ENCODE results near the gene ATXN7L2. TPM values are rescaled to one million over a fixed set of nuclear protein-coding genes. Genes with fewer than 3 reads are reported as not detected.

The ATXN7L2 gene
- total RNA-seq, 1 donor from 2014 or later: 5.9 TPM

- Histone ChIP-seq H3K27ac (no peak overlapping the region), H3K4me1 (peaks cover 3 to 17% of the 10 kb centered on the region in 2 donors), H3K36me3 (no peaks in the 10 kb centered on the region), H3K4me3 (no peak overlapping the region), H3K27me3 (no peaks in the 10 kb centered on the region), H3K9me3 (no peaks in the 10 kb centered on the region)
- intact Hi-C loops (cut with DNase I): no loop called here
- no peak for TF ChIP-seq CTCF (IDR thresholded peaks at IDR 0.05)
- no peak for DNase-seq (ENCODE audit: low spot score in 2 of 2)
Measured at GRCh38 chr1:109488696-109489095, 5.0 kb downstream of the ATXN7L2 start.

- H3K4me3 ChIP-seq: no peak overlapping the region
- no peak overlapping the region for H3K27ac ChIP-seq
- DNase-seq (ENCODE audit: low spot score in 2 of 2): peak in 1 of 2 donors; percentile 80
- H3K9me3 ChIP-seq: no peaks in the 10 kb centered on the region
- intact Hi-C loops (cut with DNase I): no loop called here
- H3K27me3 ChIP-seq: no peaks in the 10 kb centered on the region
- peaks cover 7 to 15% of the 10 kb centered on the region in 2 donors for H3K4me1 ChIP-seq
- no peaks in the 10 kb centered on the region for H3K36me3 ChIP-seq
- TF ChIP-seq CTCF (IDR thresholded peaks at IDR 0.05): peak; percentile 68 to 82 (median 80)
Measured at GRCh38 chr1:109490029-109490933, 6.6 kb downstream of the ATXN7L2 start.

GRCh38 chr1:109490934-109491302 lies 7.2 kb downstream of the ATXN7L2 start:
- intact Hi-C loops (cut with DNase I): no loop called here

GRCh38 chr1:109491372-109491771 lies 7.7 kb downstream of the ATXN7L2 start:
- H3K27me3 ChIP-seq: no peaks in the 10 kb centered on the region
- no peaks in the 10 kb centered on the region for H3K9me3 ChIP-seq
- intact Hi-C loops (cut with DNase I): no loop called here
- TF ChIP-seq CTCF (IDR thresholded peaks at IDR 0.05): no peak
- no peak overlapping the region for H3K27ac ChIP-seq
- peak in 1 of 2 donors; percentile 59 for DNase-seq (ENCODE audit: low spot score in 2 of 2)
- H3K4me3 ChIP-seq: no peak overlapping the region
- H3K36me3 ChIP-seq: peaks cover 6 to 7% of the 10 kb centered on the region in 2 donors
- peaks cover 7 to 15% of the 10 kb centered on the region in 2 donors for H3K4me1 ChIP-seq

More at GRCh38 chr1:109490934-109491302, 7.2 kb downstream of the ATXN7L2 start:
- DNase-seq (ENCODE audit: low spot score in 2 of 2): peak in 1 of 2 donors; percentile 65
- H3K4me3 ChIP-seq: no peak overlapping the region
- no peak overlapping the region for H3K27ac ChIP-seq
- peaks cover 3% of the 10 kb centered on the region in 2 donors for H3K36me3 ChIP-seq
- no peaks in the 10 kb centered on the region for H3K9me3 ChIP-seq
- H3K4me1 ChIP-seq: peaks cover 7 to 15% of the 10 kb centered on the region in 2 donors
- no peaks in the 10 kb centered on the region for H3K27me3 ChIP-seq
- peak in 1 of 3 experiments; percentile 2 for TF ChIP-seq CTCF (IDR thresholded peaks at IDR 0.05)

- Histone ChIP-seq H3K4me3 (no peak overlapping the region), H3K36me3 (peaks cover 13 to 21% of the 10 kb centered on the region in 2 donors), H3K4me1 (peaks cover 7 to 15% of the 10 kb centered on the region in 2 donors), H3K9me3 (no peaks in the 10 kb centered on the region), H3K27me3 (no peaks in the 10 kb centered on the region), H3K27ac (peak overlapping the region; percentile 78 to 84)
- DNase-seq (ENCODE audit: low spot score in 2 of 2): no peak
- intact Hi-C loops (cut with DNase I): loop anchor here (2.0 kb wide), 1 partner anchor 66 kb away; the partner anchor contains the start of gene PSMA5
- TF ChIP-seq CTCF (IDR thresholded peaks at IDR 0.05): no peak
Measured at GRCh38 chr1:109492779-109493178, 9.1 kb downstream of the ATXN7L2 start.
